ENCODE measurements around the gene CAP2.
"Not testable (repeated sequence)": the region's sequence is repeated elsewhere in the genome, so short reads cannot be mapped to it uniquely, and the experiment has no call there.

The CAP2 gene

DNA sequence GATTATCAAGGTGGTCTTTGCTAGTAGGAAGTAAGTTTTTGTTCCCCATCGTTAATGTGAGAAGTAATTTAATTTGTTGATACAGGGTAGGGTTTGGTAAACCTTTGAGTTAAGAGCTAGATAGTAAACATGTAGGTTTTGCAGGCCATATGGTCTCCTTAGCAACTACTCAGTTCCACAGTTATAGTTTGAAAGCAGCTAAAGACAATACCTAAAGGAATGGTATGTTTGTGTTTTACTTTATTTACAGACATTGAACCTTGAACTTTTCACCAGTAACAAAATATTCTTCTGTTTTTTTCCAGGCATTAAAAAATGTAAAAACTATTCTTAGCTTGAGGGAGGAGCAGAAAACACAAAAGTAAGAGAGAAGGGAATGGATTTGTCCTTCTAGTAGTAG, 1.7 kb downstream of the CAP2 start:
- in situ Hi-C loops (cut with MboI; ENCODE audit: low sequenced_read_pairs), result no loop called here

DNA sequence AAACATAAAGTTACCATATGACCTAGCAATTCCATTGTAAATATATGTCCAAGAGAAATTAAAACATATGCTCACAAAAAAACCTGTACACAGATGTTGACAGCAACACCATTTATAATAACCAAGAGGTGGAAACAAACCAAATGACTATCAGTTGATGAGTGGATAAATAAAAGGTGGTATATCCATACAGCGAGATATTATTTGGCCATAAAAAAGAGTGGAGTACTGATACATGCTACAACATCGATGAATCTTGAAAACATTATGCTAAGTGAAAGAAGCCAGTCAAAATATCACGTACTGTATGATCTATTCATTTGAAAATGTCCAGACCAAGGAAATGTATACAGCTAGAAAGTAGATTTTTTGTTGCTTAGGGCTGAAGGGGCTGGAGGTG, 2.9 kb downstream of the CAP2 start:
- in situ Hi-C loops (cut with MboI; ENCODE audit: low sequenced_read_pairs), result no loop called here

DNA sequence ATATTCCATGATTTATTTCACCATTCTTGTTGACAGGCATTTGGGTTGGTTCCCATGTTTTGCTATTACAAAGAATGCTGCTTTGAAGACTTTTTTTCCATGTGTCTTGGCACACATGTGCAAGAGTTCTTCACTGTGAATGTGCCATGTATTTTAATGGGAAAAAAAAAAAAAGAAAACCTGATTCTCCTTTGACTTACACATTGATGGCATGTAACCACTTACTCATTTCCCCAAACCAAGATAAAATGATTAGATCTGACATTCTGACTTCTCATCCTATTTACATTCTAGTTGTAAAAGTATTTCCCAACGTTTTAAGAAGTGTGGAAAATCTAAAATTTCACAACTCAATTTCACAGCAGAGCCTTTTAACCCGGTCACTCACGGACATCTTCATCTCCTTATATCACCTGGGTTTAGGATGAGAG, 4.4 kb downstream of the CAP2 start:
- in situ Hi-C loops (cut with MboI; ENCODE audit: low sequenced_read_pairs), result no loop called here

DNA sequence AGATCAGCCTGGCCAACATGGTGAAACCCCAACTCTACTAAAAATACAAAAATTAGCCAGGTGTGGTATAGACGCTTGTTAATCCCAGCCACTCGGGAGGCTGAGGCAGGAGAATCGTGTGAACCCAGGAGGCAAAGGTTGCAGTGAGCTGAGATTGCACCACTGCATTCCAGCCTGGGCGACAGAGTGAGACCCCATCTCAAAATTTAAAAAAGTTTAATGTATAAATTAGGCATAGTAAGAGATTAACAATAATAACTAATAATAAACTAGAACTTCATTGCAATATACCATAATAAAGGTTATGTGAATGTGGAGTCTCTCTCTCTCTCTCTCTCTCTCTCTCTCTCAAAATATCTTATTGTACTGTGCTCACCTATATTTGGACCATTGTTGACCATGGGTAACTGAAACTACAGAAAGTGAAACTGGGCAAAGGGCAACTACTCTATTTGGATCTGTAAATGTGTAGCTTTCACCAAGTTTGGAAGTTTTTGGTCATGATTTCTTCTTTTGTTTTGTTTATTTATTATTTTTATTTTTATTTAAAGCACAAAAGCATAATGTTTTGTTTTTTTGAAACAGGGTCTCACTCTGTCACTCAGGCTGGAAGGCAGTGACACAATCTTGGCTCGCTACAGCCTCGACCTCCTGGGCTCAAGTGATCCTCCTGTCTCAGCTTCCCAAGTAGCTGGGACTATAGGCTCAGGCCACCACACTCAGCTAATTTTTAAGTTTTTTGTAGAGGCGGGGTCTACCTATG, 12.0 kb downstream of the CAP2 start:
- in situ Hi-C loops (cut with MboI; ENCODE audit: low sequenced_read_pairs), result not testable (repeated sequence)

DNA sequence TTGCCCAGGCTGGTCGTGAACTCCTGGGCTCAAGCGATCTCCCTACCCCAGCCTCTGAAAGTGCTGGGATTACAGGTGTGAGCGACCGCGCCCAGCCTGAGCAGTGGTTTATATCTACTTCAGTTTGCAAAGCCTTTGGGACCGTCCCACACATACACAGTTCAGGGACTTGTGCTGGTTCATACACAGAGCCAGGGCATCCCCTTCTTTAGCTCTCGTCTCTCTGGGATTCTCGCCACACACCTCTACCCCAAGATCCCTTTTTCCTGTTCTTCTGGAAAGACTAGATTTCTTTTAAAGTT, 12.5 kb downstream of the CAP2 start:
- in situ Hi-C loops (cut with MboI; ENCODE audit: low sequenced_read_pairs), result no loop called here

DNA sequence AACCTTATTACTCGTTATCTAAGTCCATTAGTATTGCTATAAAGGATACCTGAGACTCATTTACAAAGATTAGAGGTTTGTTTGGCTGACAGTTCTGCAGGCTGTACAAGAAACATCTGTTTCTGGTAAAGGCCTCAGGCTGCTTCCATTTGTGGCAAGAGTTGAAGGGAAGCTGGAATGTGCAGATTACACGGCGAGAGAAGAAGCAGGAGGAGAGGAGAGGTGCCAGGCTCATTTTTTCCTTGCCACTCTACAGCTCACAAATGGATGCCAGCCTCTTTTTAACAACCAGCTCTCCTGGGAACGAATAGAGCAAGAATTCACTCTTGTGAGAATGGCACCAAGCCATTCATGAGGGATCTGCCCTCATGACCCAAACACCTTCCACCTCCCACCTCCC, 14.7 kb downstream of the CAP2 start:
- in situ Hi-C loops (cut with MboI; ENCODE audit: low sequenced_read_pairs), result no loop called here

DNA sequence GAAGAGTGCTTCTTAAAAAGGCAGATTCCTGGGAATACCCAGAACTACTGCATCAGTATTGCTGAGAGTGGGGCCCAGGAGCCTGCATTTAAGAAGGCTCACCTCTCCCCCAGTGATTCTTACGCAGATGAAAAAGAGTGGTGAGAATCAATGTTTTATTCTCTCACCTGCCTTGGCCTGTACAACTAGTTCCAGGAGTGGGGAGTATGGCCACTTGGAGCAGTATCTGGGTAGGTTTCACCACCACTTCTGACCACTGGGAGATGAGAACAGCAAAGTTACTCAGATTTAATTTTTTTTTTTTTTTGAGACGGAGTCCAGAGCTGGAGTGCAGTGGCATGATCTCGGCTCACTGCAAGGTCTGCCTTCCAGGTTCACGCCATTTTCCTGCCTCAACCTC, 16.9 kb downstream of the CAP2 start:
- in situ Hi-C loops (cut with MboI; ENCODE audit: low sequenced_read_pairs), result no loop called here

DNA sequence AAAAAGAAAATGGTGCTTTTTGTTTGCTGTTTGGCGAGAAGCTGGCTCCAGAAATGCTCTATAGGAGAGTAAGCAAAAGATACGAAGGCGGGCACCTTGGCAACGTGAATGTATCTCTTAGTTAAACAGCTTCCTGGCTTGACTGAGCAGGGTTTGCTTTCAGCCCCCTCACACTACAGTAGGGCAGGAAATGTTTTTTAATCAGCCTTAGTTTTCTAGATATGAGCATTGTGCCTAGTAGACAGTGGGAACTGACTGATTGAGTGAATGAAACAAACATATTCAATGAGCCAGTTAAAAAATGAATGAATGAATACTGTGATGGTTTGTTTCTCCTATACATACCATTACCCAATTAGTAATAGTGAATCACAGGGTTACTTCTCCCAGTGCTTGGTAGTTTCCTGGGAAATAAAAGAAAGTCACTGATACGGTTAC, 19.9 kb downstream of the CAP2 start:
- in situ Hi-C loops (cut with MboI; ENCODE audit: low sequenced_read_pairs), result no loop called here

DNA sequence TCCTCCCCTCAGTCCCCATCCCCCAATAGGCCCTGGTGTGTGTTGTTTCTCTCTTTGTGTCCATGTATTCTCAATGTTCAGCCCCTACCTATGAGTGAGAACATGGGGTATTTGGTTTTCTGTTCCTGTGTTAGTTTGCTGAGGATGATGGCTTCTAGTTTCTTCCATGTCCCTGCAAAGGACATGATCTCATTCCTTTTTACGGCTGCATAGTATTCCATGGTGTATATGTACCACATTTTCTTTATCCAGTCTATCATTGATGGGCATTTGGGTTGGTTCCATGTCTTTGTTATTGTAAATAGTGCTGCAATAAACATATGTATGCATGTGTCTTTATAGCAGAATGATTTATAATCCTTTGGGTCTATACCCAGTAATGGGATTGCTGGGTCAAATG, 21.0 kb downstream of the CAP2 start:
- in situ Hi-C loops (cut with MboI; ENCODE audit: low sequenced_read_pairs), result not testable (repeated sequence)

DNA sequence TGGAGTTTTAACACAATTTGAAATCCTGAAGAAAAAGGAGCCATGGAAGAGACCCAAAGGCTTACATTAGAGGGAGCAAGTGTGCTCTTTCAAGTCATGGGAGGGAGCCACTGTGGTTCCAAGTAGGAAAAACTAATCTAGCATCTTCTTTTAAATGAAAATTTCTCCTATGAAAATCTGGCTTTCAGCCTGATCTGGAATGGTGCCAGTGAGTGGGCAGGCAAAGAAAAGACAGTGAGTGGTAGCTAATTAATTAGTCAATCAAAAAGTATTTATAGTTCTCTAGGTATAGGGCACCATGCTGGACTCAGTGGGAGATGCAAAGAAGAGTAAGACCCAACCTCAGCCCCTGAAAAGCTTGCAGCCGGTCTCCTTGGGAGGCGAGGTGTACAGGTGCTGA, 21.9 kb downstream of the CAP2 start:
- in situ Hi-C loops (cut with MboI; ENCODE audit: low sequenced_read_pairs), result no loop called here

DNA sequence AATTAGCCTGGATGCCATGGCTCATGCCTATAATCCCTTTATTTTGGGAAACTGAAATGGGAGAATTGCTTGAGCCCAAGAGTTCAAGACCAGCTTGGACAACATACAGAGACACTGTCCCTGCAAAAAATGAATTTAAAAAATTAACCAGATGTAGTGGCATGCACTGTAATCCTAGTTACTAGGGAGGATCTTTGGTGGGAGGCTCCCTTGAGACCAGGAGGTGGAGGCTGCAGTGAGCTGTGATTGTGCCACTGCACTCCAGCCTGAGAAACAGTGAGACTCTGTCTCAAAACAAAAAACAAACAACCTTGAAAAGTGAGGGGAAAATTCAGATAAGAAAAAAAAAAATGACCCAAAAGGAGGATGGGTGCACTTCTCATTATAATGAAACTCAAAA, 23.4 kb downstream of the CAP2 start:
- in situ Hi-C loops (cut with MboI; ENCODE audit: low sequenced_read_pairs), result no loop called here

DNA sequence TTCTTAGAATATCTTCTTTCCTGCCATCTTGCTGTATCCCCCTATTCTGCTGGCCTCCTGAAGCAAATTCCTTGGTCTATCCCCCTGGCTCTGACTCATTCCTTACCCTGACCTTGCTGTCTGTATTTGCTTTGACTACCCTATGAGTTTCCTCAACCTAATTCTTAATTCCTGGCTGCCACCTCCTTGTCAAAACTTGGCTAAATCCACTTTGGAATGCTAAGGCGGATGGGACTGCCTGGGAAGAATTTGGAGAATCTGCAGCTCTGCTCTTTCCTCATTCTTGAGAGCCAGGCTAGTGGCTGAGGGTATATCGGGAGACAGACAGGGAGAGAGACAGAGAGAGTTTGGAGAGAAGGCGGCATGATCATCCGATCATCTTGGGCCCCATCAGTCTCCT, 24.4 kb downstream of the CAP2 start:
- in situ Hi-C loops (cut with MboI; ENCODE audit: low sequenced_read_pairs), result no loop called here

DNA sequence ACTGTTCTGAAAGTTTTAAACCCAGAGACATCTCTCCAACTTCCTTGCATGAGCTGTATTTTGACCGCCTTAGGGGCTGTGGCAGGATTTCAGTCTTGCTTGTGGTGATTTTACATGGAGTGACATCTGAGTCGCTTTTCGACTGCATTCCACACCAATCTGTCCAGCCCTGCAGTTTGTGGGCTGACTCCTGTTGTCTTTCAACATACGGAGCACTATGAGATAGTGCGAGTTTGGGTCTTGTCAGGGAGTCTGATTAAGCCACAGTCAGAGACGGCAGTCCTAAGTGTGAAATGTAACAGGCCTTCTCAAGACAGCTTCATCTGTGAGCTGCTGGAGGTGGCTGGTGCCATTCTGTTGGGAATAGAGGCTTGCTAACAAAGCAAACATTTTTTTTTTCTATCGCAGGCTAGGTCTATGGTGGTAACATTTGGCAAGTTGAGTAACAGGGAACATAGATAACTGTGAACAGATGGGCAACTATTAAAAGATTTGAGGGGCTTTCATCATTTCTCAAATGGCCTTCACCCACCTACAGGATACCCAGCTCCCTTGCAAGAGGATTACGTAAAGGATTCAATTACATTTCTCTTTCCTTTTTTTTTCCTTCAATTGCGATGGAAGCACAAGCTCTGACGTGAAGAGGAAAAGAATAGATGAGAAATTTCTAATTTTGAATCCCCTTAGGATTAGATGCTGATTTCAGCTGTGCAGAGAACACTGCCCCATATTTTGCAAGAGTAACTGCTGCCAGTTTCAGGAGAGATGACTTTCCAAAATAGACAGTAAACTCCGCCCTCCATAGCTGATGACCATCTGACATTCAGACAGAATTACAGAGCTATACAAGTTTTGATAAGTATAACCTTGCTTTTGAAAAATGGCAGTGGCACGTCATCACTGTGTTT, 25.1 kb downstream of the CAP2 start:
- in situ Hi-C loops (cut with MboI; ENCODE audit: low sequenced_read_pairs), result no loop called here

DNA sequence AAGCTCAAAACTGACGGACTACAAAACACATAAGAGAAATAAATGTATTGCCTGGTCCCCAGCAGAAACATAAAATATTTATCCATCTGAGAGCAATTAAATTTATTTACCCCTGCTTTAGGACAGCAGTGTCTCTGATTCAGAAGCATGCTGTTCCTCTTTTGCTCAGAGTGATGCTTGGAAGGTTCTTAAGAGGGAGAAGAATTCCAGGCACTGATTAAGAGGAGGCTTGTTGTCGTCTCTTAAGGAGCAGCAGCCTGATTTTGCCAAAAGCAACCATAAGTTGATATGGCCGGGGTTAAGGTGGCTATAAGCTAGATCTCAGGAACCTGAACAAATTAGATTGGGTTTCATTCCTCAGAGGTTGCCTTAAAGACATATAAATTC, 25.8 kb downstream of the CAP2 start:
- in situ Hi-C loops (cut with MboI; ENCODE audit: low sequenced_read_pairs), result no loop called here

DNA sequence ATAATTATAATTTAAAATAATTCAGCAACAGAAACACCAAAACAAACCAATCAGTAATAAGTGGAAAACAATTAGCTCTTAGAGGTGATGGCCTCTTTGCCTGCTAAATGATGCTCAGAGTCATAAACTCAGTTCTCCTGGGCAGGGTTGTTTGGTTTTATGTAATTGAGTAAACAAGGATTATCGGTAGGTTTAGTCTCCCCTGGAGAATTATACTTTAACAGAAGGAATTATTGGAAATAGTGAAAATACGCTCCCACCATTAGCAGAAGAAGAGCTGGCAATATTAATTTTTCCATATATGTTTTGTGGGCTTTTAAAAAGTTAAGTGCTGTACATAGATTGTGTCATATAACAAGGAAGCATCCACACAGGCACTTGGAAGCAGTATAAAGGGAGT, 27.0 kb downstream of the CAP2 start:
- in situ Hi-C loops (cut with MboI; ENCODE audit: low sequenced_read_pairs), result no loop called here

DNA sequence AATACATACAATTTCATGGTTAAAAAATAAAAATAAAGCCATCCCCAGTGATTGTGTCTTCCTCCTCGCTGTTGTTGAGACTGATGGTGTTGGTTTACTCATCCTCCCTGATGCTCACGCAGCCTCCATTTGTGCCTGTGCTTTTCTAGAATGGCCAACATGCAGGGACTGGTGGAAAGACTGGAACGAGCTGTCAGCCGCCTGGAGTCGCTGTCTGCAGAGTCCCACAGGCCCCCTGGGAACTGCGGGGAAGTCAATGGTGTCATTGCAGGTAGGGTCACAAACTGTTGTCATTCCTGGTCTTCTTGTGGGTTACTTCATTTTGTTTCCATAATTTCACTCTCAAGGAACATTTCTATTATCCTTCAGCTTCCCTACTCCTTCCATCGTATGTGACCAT, 28.0 kb downstream of the CAP2 start:
- in situ Hi-C loops (cut with MboI; ENCODE audit: low sequenced_read_pairs), result no loop called here

DNA sequence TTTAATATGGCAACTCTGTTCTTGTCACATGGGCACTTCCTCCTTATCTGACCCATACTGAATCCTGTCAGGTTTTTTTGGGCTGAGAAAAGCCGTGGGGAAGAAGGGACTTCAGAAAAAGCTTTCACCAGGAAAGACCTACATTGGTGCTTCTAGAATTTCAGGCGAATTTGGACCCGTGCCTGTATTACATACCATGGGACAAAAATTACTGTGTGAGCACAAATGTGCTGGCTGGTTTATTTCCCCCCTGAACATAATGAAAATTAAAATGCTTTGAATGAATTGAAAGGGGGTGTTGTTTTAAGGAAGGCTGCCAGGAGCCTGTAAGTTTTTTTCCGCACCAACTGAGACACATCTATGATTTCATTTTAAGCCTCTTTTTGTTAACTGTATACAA, 29.6 kb downstream of the CAP2 start:
- in situ Hi-C loops (cut with MboI; ENCODE audit: low sequenced_read_pairs), result no loop called here

DNA sequence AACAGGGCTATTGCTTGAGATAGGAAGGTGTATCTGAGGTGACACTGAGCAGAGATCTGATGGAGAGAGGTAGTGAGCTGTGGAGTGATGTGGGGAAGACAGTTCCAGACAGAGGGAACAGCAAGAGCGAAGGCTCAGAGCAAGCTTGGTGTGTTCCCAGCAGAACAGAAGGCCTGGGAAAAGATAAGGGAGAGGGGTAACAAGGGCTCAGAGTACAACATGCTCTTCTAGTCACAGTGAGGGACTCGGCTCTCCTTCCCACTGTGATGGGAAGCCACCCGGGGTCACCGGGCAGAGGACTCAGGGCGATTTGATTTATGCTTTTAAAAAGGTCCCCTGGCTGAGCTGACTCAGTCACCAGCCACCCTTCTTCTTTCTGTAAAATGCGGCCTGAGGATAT, 33.7 kb downstream of the CAP2 start:
- in situ Hi-C loops (cut with MboI; ENCODE audit: low sequenced_read_pairs), result no loop called here

DNA sequence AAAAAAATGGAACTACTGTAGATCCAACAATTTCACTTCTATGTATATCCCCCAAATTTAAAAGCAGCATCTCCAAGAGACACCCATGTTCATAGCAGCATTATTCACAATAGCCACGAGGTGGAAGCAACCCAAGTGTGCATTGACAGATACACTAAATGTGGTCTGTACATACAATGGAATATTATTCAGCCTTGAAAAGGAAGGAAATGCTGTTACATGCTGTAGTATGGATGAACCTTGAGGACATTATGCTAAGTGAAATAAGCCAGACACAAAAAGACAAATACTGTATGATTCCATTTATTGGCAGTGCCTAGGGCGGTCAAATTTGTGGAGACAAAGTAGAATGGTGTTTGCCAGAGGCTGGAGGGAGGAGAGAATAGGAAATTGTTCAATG, 34.2 kb downstream of the CAP2 start:
- in situ Hi-C loops (cut with MboI; ENCODE audit: low sequenced_read_pairs), result no loop called here

DNA sequence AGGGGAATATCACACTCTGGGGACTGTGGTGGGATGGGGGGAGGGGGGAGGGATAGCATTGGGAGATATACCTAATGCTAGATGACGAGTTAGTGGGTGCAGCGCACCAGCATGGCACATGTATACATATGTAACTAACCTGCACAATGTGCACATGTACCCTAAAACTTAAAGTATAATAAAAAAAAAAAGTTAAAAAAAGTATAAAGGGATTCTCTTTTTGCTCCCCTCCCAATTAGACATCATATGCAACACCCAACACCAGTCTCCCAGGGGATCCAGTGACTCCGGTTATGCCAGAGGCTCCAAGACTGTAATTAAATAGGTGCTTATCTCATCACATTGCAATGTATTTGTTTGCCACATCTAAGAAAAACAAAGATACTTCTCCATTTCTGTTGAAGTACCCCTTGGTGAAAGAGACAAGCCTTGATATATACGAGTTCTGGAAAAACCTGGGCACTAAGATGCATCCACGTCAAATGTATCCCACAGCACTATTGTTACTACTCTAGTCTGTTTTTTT, 35.3 kb downstream of the CAP2 start:
- in situ Hi-C loops (cut with MboI; ENCODE audit: low sequenced_read_pairs), result not testable (repeated sequence)

DNA sequence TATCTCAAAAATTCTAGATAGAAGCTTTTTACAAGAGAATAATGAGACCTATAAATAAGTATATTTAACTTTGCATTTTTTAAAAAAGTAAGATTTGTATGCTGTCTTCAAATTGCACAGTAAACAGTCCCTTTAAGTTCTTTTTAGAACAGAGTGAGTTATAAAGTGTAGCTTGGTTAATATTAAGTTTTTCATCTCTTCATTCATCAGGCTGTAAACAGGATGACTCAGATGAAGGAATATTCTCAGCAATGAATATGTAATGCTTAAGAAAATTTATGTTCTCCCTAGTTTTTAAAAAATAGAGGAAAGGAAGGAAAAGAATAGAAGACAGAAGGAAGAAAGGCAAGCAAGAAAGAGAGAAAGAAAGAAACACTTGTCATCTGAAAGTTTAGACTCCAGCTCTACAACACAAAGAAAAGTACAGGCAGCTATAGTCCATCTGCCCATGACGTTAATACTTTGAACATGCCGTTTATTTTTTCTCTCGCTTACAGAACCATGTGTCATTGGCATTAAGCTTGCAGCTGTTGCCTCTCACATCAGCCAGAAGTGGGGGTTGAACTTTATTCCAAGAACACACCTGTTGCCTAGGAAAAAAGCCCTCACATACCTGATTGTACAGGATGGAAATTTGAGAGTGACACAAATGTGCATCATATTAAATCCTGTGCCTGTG, 36.1 kb downstream of the CAP2 start:
- in situ Hi-C loops (cut with MboI; ENCODE audit: low sequenced_read_pairs), result no loop called here

DNA sequence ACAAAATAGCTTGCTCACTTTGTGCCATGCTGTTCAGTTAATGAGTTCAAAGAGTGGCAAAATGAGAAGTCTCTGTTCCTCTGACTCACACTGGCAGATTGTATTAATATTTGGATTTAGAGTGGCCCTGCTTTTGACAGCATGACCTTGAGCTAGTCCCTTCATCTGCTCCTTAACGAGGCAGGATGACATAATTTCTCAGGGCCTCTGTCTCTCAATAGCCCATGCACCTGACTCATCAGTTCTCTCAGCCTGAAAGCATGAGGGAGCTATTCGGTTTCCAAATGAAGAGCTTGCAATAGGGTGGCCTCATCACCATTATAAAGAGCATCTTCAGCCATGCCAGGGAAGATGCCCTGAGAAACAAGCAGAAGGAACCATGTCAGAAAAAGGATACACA, 38.2 kb downstream of the CAP2 start:
- in situ Hi-C loops (cut with MboI; ENCODE audit: low sequenced_read_pairs), result no loop called here
